Nephron progenitor cell (in vitro differentiated cells): ENCODE measurements around the gene CACFD1.

Experiments used
- DNase-seq: peaks from one replicate; pipeline ENCODE4 v3.0.0; 2021
- H3K27ac Mint-ChIP-seq: 2 replicates; pipeline ENCODE4 v1.8.0; 2021; ENCODE audit warnings: mild to moderate bottlenecking, moderate library complexity, mixed read lengths
- H3K27me3 Mint-ChIP-seq: 2 replicates; pipeline ENCODE4 v1.8.0; 2021; ENCODE audit warnings: mild to moderate bottlenecking, low read depth, mixed read lengths; ENCODE audit not compliant: poor library complexity
- H3K36me3 Mint-ChIP-seq: 2 replicates; pipeline ENCODE4 v1.8.0; 2021; ENCODE audit warnings: low read depth, mixed read lengths
- H3K4me1 Mint-ChIP-seq: 2 replicates; pipeline ENCODE4 v1.8.0; 2021; ENCODE audit warnings: mixed read lengths
- H3K4me3 Mint-ChIP-seq: 2 replicates; pipeline ENCODE4 v1.8.0; 2021; ENCODE audit warnings: mild to moderate bottlenecking, moderate library complexity, mixed read lengths
- H3K9me3 Mint-ChIP-seq: 2 replicates; pipeline ENCODE4 v1.8.0; 2021; ENCODE audit warnings: mild to moderate bottlenecking, moderate library complexity, mixed read lengths
- TF ChIP-seq, protein P1 (sequence below): fragments of 200-600 bp; sonication (generic); IDR thresholded peaks from 2 replicates; pipeline ENCODE4 v1.5.0; 2021; ENCODE audit warnings: antibody characterized with exemption

The CACFD1 gene

DNA sequence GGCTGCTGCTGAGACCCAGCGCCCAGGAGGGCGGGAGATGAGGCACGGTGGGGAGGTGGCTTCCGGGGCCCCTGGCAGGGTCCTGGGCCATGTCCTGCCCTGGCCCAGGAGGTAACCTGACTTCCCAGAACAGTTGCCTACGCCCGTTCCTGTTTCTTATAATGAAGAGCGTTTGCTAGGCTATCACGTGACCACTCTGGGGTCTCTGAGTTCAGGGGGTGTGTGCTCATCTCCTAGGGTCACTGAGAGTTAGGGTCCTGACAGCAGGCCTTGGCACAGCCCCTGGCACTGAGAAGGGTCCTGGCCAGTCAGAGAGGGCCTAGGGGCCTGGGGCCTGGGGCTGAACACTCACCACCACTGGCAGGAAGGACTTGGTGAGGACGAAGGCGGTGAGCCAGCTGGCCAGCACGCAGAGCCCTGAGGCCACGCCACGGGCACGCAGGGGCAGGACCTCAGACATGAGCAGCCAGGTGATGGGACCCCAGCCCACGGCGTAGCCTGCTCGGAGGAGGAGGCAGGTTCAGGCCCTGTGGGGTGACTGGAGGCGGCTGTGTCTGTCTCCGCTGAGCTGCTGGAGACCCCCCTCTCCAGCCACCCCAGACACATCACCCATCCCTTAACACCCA is 13.1 kb downstream of the CACFD1 start:
- H3K36me3 Mint-ChIP-seq, result no peaks in the 10 kb centered on the region
- H3K4me3 Mint-ChIP-seq, result no peak overlapping the region
- H3K9me3 Mint-ChIP-seq, result no peaks in the 10 kb centered on the region
- TF ChIP-seq, protein P1, sequence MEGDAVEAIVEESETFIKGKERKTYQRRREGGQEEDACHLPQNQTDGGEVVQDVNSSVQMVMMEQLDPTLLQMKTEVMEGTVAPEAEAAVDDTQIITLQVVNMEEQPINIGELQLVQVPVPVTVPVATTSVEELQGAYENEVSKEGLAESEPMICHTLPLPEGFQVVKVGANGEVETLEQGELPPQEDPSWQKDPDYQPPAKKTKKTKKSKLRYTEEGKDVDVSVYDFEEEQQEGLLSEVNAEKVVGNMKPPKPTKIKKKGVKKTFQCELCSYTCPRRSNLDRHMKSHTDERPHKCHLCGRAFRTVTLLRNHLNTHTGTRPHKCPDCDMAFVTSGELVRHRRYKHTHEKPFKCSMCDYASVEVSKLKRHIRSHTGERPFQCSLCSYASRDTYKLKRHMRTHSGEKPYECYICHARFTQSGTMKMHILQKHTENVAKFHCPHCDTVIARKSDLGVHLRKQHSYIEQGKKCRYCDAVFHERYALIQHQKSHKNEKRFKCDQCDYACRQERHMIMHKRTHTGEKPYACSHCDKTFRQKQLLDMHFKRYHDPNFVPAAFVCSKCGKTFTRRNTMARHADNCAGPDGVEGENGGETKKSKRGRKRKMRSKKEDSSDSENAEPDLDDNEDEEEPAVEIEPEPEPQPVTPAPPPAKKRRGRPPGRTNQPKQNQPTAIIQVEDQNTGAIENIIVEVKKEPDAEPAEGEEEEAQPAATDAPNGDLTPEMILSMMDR, result no peak
- no peak for DNase-seq
- no peak overlapping the region for H3K27ac Mint-ChIP-seq
- no peaks in the 10 kb centered on the region for H3K27me3 Mint-ChIP-seq
- peaks cover 3% of the 10 kb centered on the region for H3K4me1 Mint-ChIP-seq

- Mint-ChIP-seq H3K9me3 (no peaks in the 10 kb centered on the region), H3K36me3 (no peaks in the 10 kb centered on the region), H3K4me1 (peaks cover 5% of the 10 kb centered on the region), H3K27ac (no peak overlapping the region), H3K27me3 (no peaks in the 10 kb centered on the region), H3K4me3 (no peak overlapping the region)
- no peak for DNase-seq
- TF ChIP-seq, protein P1, result no peak
Measured at GRCh38 chr9:133473743-133474142, 14.0 kb downstream of the CACFD1 start.

DNA sequence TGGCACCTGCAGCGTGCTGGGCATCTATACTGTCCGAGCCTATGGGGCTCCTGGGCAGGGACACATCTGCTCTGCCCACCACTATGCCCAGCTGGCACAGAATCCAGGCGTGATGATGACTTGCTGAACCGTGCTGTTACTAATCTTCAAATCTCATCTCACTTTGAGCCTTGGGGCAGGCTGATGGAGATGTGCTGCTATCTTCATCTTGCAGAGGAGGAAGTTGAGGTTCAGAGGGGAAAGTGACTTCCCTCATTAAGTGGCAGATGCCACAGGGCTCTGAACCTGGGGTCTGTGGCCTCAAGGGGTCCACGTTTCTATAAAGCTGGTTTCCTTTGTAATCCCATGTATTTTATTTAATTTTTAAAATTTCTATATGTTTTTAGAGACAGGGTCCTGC is 14.4 kb downstream of the CACFD1 start:
- H3K4me1 Mint-ChIP-seq, result peaks cover 5% of the 10 kb centered on the region
- no peaks in the 10 kb centered on the region for H3K9me3 Mint-ChIP-seq
- H3K36me3 Mint-ChIP-seq, result no peaks in the 10 kb centered on the region
- TF ChIP-seq, protein P1, result no peak
- H3K4me3 Mint-ChIP-seq, result no peak overlapping the region
- DNase-seq, result no peak
- H3K27ac Mint-ChIP-seq, result peak overlapping the region; percentile 42
- no peaks in the 10 kb centered on the region for H3K27me3 Mint-ChIP-seq

GRCh38 chr9:133474853-133475252 is 15.1 kb downstream of the CACFD1 start:
- H3K27me3 Mint-ChIP-seq, result peaks cover 1% of the 10 kb centered on the region
- H3K36me3 Mint-ChIP-seq, result no peaks in the 10 kb centered on the region
- H3K4me1 Mint-ChIP-seq, result peaks cover 7% of the 10 kb centered on the region
- TF ChIP-seq, protein P1, result no peak
- no peak for DNase-seq
- no peak overlapping the region for H3K4me3 Mint-ChIP-seq
- no peaks in the 10 kb centered on the region for H3K9me3 Mint-ChIP-seq
- no peak overlapping the region for H3K27ac Mint-ChIP-seq

- Mint-ChIP-seq H3K4me3 (no peak overlapping the region), H3K9me3 (no peaks in the 10 kb centered on the region), H3K27me3 (peaks cover 5% of the 10 kb centered on the region), H3K27ac (no peak overlapping the region), H3K36me3 (no peaks in the 10 kb centered on the region), H3K4me1 (peaks cover 10% of the 10 kb centered on the region)
- TF ChIP-seq, protein P1, result no peak
- no peak for DNase-seq
Measured at GRCh38 chr9:133475292-133476012, 15.7 kb downstream of the CACFD1 start.
